GM21515 (cell line): ENCODE data around the gene USP49.

Source experiments
- ATAC-seq: cut with Tn5 transposase; IDR thresholded peaks from one replicate; pipeline ENCODE4 v1.9.1; 2021; ENCODE audit not compliant: unreplicated experiment

Gene USP49

GRCh38 chr6:41877051-41877680 lies 18.0 kb downstream of the USP49 start:
- no peak for ATAC-seq

DNA sequence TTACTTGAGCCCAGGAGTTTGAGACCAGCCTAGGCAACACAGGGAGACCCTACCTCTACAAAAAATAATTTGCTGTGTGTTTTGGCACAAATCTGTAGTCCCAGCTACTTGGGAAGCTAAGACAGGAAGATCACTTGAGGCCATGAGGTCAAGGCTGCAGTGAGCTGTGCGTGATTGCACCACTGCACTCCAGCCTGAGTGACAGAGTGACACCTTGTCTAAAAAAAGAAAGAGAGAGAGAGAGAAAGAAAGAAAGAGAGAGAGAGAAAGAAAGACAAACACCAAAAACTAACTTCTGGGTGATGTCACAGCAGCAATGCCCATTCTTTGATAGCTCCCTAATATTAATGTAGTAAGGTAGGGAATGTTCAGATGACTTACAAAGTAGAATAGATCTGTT lies 20.4 kb downstream of the USP49 start:
- ATAC-seq: no peak

GRCh38 chr6:41872147-41872546 lies 23.0 kb downstream of the USP49 start:
- no peak for ATAC-seq

DNA sequence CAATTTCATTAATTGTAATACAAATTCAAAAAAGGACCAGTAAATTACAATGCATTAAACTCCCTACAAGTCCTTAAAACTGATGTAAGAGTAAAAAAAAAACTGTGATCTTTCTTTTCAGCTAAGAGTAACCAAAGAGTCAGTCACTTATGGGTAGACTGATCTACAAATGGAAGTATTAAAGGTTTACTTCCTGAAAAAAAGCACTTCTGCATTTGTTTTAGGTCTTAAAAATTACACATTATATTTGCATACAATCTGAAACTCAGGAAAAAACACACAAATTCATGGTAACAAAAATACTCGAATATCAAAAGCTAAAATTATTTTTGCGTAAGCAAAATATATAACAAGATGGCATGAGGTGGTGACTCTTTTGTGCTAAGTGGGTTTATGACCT lies 23.5 kb downstream of the USP49 start:
- ATAC-seq: no peak

DNA sequence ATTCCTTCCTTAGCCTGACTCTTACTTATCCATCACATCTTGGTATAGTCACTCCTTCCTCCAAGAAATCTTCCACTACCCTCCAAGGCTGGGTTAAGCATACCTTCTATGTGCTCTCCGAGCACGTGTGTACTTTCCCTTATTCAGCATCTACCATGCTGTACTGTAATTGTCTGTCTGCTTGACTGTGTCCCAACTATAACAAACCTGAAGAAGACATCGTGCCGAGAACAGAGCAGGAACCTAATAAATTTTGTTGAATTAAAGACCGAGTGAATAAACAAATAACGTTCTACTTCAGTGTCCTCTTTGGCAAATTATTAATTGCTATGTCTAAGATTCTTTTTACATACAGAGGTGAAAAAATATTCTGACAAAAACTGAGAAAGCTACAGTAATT lies 35.8 kb downstream of the USP49 start:
- ATAC-seq: no peak

- ATAC-seq: no peak
These were observed 36.5 kb downstream of the USP49 start for GRCh38 chr6:41858703-41859102.

DNA sequence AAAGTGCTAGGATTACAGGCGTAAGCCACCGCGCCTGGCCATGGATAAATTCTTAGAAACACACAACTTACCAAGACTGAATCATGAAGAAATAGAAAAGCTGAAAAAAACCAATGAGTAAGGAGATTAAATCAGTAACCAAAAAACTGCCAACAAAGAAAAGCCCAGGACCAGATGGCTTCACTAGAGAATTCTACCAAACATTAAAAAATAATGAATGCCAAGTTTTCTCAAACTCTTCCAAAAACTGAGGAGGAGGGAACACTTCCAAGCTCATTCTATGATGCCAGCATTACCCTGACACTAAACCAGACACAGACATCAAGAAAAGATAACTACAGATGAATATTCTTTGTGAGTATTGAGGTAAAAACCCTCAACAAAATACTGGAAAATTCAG lies 44.3 kb downstream of the USP49 start:
- no peak for ATAC-seq

GRCh38 chr6:41846666-41847237 lies 48.4 kb downstream of the USP49 start:
- ATAC-seq: no peak

DNA sequence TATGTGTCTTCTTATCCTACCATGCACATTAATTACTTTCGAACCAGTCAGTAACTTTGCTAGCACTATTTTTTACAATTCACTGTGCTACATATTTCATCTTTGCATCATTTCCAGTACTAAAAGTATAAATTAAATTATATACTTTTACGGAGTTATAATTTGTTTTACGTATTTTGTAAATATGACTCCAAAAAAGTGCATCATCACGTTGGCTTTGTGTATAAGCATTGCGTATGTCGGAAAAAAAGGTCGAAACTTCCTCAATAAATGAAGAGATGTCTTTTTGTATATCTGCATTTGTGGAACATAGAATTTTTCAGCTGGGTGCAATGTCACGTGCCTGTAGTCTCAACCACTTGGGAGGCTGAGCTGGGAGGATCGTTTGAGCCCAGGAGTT lies 52.0 kb downstream of the USP49 start:
- no peak for ATAC-seq

DNA sequence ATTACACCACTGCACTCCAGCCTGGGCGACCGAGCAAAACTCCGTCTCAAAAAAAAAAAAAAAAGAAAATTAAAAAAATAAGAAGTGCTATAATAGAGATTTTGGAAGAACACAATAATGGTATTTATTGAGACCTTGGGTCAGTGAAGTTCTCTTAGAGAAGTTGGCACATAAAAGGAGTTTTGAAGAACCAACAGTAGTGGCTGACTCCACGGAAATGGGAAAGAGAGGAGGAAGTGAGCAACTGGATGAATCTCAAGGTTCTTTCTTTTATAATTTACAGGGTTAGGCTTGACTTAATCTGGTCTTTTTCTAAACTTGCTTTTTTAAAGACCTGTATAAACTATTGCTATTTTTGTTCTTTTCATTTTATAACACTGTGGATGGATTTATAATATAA lies 54.8 kb downstream of the USP49 start:
- no peak for ATAC-seq

DNA sequence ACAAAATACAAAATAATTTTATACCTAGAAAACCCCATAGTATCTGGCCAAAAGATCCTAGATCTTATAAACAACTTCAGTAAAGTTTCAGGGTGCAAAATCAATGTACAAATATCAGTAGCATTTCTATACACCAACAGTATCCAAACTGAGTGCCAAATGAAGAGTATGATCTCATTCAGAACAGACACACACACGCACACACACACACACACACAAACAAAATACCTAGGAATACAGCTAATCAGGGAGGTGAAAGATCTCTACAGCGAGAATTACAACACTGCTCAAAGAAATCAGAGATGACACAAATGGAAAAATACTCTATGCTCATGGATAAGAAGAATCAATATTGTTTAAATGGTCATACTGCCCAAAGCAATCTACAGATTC lies 58.5 kb downstream of the USP49 start:
- ATAC-seq: no peak

GRCh38 chr6:41836022-41836659 lies 59.0 kb downstream of the USP49 start:
- ATAC-seq: no peak

DNA sequence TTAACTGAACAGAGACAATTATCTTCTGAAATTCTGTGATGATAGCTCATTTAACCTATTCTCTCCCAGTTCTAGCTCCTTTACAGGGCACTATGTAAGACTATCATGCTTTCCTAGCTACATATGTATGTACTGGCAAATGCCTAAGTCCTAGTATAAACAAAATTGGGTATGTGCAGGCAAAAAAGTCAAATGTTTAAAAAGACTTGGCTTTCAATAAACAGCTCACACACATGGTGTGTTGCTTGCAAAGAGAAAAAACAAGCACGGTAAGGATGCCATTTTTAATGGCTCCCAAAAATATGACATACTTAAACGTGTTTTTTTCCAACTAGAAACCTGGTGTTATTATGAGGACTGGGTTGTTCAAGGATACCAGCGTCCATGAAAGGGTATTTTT lies 62.9 kb downstream of the USP49 start:
- ATAC-seq: no peak

DNA sequence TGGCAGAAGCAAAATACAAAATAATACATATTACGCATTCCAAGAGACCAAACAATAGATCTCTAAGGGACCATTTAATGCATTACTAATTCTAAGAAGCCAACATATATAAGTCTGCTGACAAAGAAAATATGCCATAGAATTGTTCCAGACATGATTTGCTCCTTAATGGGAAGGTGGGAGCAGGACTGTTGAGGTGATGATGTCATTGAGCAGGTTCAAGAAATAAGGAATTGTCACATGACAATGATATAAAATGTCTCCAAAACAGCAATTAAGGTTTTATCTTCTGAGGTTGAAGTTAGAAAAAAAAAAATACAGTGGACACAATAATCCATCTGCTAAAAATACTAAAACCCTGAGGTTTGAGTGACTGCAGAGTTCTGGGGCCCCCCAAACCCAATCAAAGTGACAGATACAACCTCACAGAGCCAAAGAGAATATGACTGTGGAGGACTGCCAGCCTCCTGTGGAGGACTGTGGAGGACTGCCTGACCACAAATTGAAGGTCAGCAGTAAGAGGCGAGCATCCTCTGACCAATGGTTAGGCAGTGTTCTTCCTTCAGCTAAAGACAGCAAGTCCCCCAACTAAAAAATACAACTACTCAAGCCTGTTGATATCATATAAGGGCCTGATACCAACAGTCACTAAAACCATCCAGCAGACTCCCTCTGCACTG lies 68.7 kb downstream of the USP49 start:
- ATAC-seq: no peak

DNA sequence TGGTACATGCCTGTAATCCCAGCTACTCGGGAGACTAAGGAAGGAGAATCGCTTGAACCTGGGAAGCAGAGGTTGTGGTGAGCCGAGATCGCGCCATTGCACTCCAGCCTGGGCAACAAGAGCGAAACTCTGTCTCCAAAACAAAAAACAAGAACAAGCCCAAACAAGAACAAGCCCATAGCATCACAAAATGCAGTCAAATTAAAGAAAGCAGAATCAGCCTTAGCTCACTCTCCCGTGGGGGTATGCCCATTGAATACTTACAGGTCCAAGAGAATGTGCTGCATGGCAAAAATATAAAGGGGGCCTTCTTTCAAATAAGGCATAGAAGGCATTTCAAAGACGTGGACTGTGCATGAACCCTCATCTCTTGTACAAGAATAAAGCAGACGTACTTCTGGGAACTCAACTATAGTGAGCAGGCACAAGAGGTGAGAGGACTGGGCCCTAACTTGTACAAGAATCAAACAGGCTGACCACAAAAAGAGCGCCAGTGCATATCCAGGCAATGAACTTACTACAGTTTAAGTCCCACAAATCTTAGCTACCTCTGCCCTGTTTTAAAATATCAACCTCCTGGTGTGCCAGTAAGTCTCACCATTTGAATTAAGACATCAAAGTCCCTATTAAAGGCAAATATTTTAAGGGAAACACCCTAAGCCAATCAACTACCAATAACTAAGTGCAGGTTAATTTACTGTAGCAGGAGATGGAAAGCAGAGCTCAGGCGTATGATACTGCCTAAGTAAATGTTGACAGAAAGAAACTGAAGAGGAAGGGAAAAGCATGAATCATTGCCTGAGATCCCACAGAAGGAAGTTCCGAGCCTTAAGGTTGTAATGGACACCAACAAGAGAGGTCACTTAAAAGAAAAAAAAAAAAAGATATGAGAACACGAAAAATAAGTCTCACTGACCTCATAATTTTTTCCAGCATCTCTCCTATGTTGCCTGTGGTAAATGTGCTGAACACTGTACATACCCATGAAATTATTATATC lies 70.3 kb downstream of the USP49 start:
- no peak for ATAC-seq

- no peak for ATAC-seq
These were observed 72.0 kb downstream of the USP49 start for GRCh38 chr6:41823178-41823577.

GRCh38 chr6:41822021-41822420 lies 73.2 kb downstream of the USP49 start:
- no peak for ATAC-seq

DNA sequence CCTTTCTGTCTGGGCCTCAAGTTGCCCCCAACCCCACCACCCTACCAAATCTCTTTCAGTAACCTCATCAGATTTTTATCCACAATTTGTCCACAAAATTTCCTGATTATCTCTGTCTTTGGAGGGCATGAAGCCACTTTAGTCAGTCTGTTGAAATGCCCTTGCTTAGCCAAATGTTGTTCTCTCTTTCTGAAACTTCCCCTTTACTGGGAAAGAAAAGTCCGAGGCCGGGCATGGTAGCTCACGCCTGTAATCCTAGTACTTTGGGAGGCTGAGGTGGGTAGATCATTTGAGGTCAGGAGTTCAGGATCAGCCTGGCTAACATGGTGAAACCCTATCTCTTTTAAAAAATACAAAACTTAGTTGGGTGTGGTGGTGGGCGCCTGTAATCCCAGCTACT lies 73.9 kb downstream of the USP49 start:
- ATAC-seq: no peak

DNA sequence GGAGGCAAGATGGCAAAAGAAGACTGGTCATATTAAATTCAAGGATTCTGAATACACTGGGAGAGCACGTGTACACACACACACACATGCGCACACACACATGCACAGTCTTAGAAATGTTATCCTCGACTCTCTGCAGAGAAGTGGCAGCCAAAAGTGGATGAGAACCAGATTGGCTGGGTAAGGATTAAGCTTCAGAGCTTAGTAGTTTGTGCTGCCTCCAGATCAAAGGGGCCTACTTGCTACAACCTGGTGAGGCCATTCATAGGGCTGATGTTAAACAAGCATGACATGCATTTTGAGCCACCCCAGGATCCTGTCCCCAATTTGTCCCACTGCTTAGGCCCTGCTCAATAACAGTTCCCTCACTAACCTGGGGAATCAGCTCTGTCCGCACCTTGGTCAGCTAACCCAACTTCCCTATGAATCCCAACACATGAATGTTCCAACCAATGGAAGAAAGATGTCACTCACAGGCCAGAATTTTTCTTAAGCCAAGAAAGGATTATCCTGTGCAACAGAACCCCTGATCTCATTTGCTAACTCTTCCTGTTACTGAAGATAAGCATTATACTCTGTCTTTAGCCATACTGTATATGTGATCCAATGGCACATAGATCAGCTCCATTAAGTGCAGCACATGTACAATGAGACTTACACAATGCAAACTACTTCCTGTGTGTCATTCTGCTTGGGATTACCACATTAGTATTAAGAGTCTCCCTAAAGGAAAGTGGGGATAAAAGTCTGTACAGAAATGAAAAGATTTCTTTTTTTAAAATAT lies 76.7 kb downstream of the USP49 start:
- no peak for ATAC-seq

DNA sequence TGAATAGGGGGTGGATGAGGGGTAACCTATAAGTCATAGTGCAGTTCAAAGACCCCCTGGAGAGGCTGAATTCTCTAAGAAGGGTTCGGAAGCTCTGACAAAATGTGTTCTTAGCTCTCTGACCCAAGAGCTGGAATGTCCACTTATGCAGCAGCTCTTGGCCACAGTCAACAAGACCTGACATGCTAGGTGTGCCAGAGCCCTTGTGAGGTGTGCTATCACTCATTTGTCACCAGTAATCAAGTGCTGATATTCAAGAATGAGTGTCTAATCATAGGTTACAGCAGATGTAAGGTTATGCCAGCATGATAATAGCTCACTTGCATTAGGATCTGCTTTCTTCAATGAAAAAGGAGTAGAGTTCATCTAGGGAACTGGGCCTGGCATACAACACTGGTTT lies 79.6 kb downstream of the USP49 start:
- ATAC-seq: no peak
